ENCODE data around the gene MARK3.

Gene MARK3

GRCh38 chr14:103366741-103367140, 18.5 kb upstream of the MARK3 start:
- DNase-seq (ENCODE audit: low read depth in 2 of 3, low spot score in 2 of 3), result no peak

- no peak for DNase-seq (ENCODE audit: low read depth in 2 of 3, low spot score in 2 of 3)
Observed at GRCh38 chr14:103367995-103368394, 17.2 kb upstream of the MARK3 start.

GRCh38 chr14:103370087-103370486, 15.1 kb upstream of the MARK3 start:
- no peak for DNase-seq (ENCODE audit: low read depth in 2 of 3, low spot score in 2 of 3)

- no peak for DNase-seq (ENCODE audit: low read depth in 2 of 3, low spot score in 2 of 3)
Observed at GRCh38 chr14:103372017-103372416, 13.2 kb upstream of the MARK3 start.

- no peak for DNase-seq (ENCODE audit: low read depth in 2 of 3, low spot score in 2 of 3)
Observed at GRCh38 chr14:103372552-103373304, 12.5 kb upstream of the MARK3 start.

- DNase-seq (ENCODE audit: low read depth in 2 of 3, low spot score in 2 of 3), result no peak
Observed at GRCh38 chr14:103374121-103374520, 11.1 kb upstream of the MARK3 start.

GRCh38 chr14:103377522-103378037, 7.6 kb upstream of the MARK3 start:
- DNase-seq (ENCODE audit: low read depth in 2 of 3, low spot score in 2 of 3), result no peak

- DNase-seq (ENCODE audit: low read depth in 2 of 3, low spot score in 2 of 3), result no peak
Observed at GRCh38 chr14:103378038-103378854, 7.0 kb upstream of the MARK3 start.

- no peak for DNase-seq (ENCODE audit: low read depth in 2 of 3, low spot score in 2 of 3)
Observed at GRCh38 chr14:103380719-103381377, 4.4 kb upstream of the MARK3 start.

- no peak for DNase-seq (ENCODE audit: low read depth in 2 of 3, low spot score in 2 of 3)
Observed at GRCh38 chr14:103382376-103382775, 2.8 kb upstream of the MARK3 start.

- DNase-seq (ENCODE audit: low read depth in 2 of 3, low spot score in 2 of 3), result no peak
Observed at GRCh38 chr14:103384450-103385151, 614 bp upstream of the MARK3 start.

- no peak for DNase-seq (ENCODE audit: low read depth in 2 of 3, low spot score in 2 of 3)
Observed at GRCh38 chr14:103385929-103386712, 906 bp downstream of the MARK3 start.

- DNase-seq (ENCODE audit: low read depth in 2 of 3, low spot score in 2 of 3), result no peak
Observed at GRCh38 chr14:103386713-103387329, 1.6 kb downstream of the MARK3 start.

- no peak for DNase-seq (ENCODE audit: low read depth in 2 of 3, low spot score in 2 of 3)
Observed at GRCh38 chr14:103388664-103389063, 3.4 kb downstream of the MARK3 start.

- DNase-seq (ENCODE audit: low read depth in 2 of 3, low spot score in 2 of 3), result no peak
Observed at GRCh38 chr14:103390605-103391004, 5.4 kb downstream of the MARK3 start.

- DNase-seq (ENCODE audit: low read depth in 2 of 3, low spot score in 2 of 3), result no peak
Observed at GRCh38 chr14:103391048-103391447, 5.8 kb downstream of the MARK3 start.

GRCh38 chr14:103392106-103392505, 6.9 kb downstream of the MARK3 start:
- no peak for DNase-seq (ENCODE audit: low read depth in 2 of 3, low spot score in 2 of 3)

- no peak for DNase-seq (ENCODE audit: low read depth in 2 of 3, low spot score in 2 of 3)
Observed at GRCh38 chr14:103392572-103392971, 7.4 kb downstream of the MARK3 start.

- no peak for DNase-seq (ENCODE audit: low read depth in 2 of 3, low spot score in 2 of 3)
Observed at GRCh38 chr14:103393070-103393469, 7.9 kb downstream of the MARK3 start.

All from activated CD8-positive, alpha-beta memory T cell treated with anti-CD3 and anti-CD28 coated beads for 48 hours (primary cell).